ES-I3 (cell line): ENCODE data around the gene HSPB3.

Experiments
- H3K36me3 ChIP-seq: 2 replicates; pipeline ENCODE4 v1.6.1; 2013; ENCODE audit warnings: mild to moderate bottlenecking, low read length, control low read depth, moderate library complexity; ENCODE audit not compliant: insufficient read depth
- H3K4me1 ChIP-seq: 2 replicates; pipeline ENCODE4 v1.6.1; 2013; ENCODE audit warnings: mild to moderate bottlenecking, control low read depth, low read length; ENCODE audit not compliant: insufficient read depth
- H3K9ac ChIP-seq: 2 replicates; pipeline ENCODE4 v1.6.1; 2013; ENCODE audit warnings: low read depth, mild to moderate bottlenecking, low read length, moderate library complexity
- H3K9me3 ChIP-seq: 2 replicates; pipeline ENCODE4 v1.6.1; 2013; ENCODE audit warnings: mild to moderate bottlenecking, low read length, moderate library complexity; ENCODE audit not compliant: control insufficient read depth, insufficient read depth

The HSPB3 gene

GRCh38 chr5:54443270-54443669 is 12.2 kb upstream of the HSPB3 start:
- no peaks in the 10 kb centered on the region for H3K4me1 ChIP-seq
- H3K9ac ChIP-seq: no peak overlapping the region
- H3K36me3 ChIP-seq: no peaks in the 10 kb centered on the region
- H3K9me3 ChIP-seq: 0 out of 2 replicates have a peak, but pooled peaks cover 3% of the 10 kb centered on the region

DNA sequence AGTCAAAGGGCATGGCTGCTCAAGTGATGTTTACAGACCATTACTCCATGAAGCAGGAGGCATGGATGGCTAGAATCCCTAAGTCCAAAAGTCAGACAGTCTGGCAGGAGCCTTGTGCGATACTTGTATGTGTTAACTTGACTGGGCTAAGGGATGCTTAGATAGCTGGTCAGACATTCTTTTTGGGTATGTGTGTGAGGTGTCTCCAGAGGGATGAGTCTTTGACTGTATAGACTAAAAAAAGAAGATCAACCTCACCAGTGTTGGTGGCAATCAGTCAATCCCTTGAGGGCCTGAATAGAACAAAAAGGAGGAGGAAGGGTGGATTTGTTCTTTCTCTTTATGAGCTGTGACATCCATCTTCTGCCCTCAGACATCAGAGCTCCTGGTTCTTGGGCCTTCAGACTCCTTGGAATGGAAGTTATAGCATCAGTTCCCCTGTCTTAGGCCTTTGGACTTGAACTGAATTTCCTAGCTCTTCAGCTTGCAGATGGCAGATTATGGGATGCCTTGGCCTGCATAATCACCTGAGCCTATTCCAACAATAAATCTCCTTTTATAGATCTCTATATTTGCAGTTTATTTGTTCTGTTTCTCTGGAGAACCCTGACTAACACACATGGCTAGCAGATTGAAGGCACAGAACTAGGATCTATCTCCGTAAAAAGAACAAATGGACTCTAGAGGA is 9.7 kb upstream of the HSPB3 start:
- 0 out of 2 replicates have a peak, but pooled peaks cover 3% of the 10 kb centered on the region for H3K9me3 ChIP-seq
- H3K9ac ChIP-seq: no peak overlapping the region
- no peaks in the 10 kb centered on the region for H3K4me1 ChIP-seq
- H3K36me3 ChIP-seq: no peaks in the 10 kb centered on the region

DNA sequence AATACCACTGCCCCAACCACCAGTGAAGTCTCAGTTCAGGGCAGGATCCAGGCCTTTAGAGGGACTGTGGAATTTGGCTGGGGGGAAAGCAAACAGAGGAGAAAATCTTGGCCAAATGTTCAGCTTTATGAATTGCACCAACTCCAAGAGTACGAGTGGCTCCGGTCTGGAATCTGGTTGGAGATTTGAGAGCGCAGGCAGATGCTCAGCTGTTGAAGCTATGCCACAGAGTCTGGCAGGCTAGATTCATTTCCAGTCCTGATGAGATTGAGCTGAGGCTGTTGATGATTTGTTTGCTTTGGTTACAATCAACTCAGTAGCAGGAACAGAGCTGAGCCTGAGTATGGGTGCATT is 9.1 kb upstream of the HSPB3 start:
- H3K4me1 ChIP-seq: no peaks in the 10 kb centered on the region
- 0 out of 2 replicates have a peak, but pooled peaks cover 3% of the 10 kb centered on the region for H3K9me3 ChIP-seq
- H3K9ac ChIP-seq: no peak overlapping the region
- no peaks in the 10 kb centered on the region for H3K36me3 ChIP-seq

- Histone ChIP-seq H3K4me1 (no peaks in the 10 kb centered on the region), H3K9ac (no peak overlapping the region), H3K36me3 (no peaks in the 10 kb centered on the region), H3K9me3 (0 out of 2 replicates have a peak, but pooled peaks cover 3% of the 10 kb centered on the region)
Observed at GRCh38 chr5:54449923-54450322, 5.6 kb upstream of the HSPB3 start.

GRCh38 chr5:54450542-54450941 is 5.0 kb upstream of the HSPB3 start:
- H3K9ac ChIP-seq: no peak overlapping the region
- H3K9me3 ChIP-seq: no peaks in the 10 kb centered on the region
- no peaks in the 10 kb centered on the region for H3K4me1 ChIP-seq
- no peaks in the 10 kb centered on the region for H3K36me3 ChIP-seq

GRCh38 chr5:54453046-54453445 is 2.5 kb upstream of the HSPB3 start:
- Histone ChIP-seq H3K9me3 (no peaks in the 10 kb centered on the region), H3K36me3 (no peaks in the 10 kb centered on the region), H3K9ac (no peak overlapping the region), H3K4me1 (0 out of 2 replicates have a peak, but pooled peaks cover 10% of the 10 kb centered on the region)

- Histone ChIP-seq H3K36me3 (no peaks in the 10 kb centered on the region), H3K4me1 (0 out of 2 replicates have a peak, but pooled peaks cover 10% of the 10 kb centered on the region), H3K9ac (no peak overlapping the region), H3K9me3 (no peaks in the 10 kb centered on the region)
Observed at GRCh38 chr5:54454602-54455001, 897 bp upstream of the HSPB3 start.

GRCh38 chr5:54457094-54457862 is 1.8 kb downstream of the HSPB3 start:
- Histone ChIP-seq H3K36me3 (no peaks in the 10 kb centered on the region), H3K4me1 (0 out of 2 replicates have a peak, but pooled peaks cover 10% of the 10 kb centered on the region), H3K9me3 (0 out of 2 replicates have a peak, but pooled peaks cover 2% of the 10 kb centered on the region), H3K9ac (no peak overlapping the region)

- Histone ChIP-seq H3K9ac (no peak overlapping the region), H3K36me3 (no peaks in the 10 kb centered on the region), H3K4me1 (0 out of 2 replicates have a peak, but pooled peaks cover 10% of the 10 kb centered on the region), H3K9me3 (0 out of 2 replicates have a peak, but pooled peaks cover 4% of the 10 kb centered on the region)
Observed at GRCh38 chr5:54458221-54458620, 2.7 kb downstream of the HSPB3 start.

GRCh38 chr5:54460181-54460919 is 4.9 kb downstream of the HSPB3 start:
- Histone ChIP-seq H3K36me3 (no peaks in the 10 kb centered on the region), H3K9ac (no peak overlapping the region), H3K4me1 (0 out of 2 replicates have a peak, but pooled peaks cover 10% of the 10 kb centered on the region), H3K9me3 (0 out of 2 replicates have a peak, but pooled peaks cover 4% of the 10 kb centered on the region)

- Histone ChIP-seq H3K36me3 (no peaks in the 10 kb centered on the region), H3K4me1 (0 out of 2 replicates have a peak, but pooled peaks cover 5% of the 10 kb centered on the region), H3K9me3 (0 out of 2 replicates have a peak, but pooled peaks cover 4% of the 10 kb centered on the region), H3K9ac (no peak overlapping the region)
Observed at GRCh38 chr5:54462281-54462680, 6.8 kb downstream of the HSPB3 start.

DNA sequence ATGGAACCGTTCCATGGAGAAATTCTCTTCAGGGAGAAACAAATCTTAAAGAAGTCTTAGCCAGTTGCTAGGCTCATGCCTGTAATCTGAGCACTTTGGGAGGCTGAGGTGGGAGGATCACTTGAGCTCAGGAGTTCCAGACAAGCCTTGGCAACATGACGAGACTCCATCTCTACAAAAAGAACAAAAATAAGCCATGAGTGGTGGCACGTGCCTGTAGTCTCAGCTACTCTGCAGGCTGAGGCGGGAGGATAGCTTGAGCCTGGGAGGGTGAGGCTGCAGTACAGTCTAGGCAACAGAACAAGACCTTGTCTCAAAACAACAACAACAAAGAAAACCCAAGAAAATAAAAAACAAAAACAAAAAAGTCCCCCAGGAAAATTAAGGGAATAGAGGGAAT is 8.2 kb downstream of the HSPB3 start:
- Histone ChIP-seq H3K4me1 (no peaks in the 10 kb centered on the region), H3K36me3 (no peaks in the 10 kb centered on the region), H3K9ac (no peak overlapping the region), H3K9me3 (0 out of 2 replicates have a peak, but pooled peaks cover 4% of the 10 kb centered on the region)

DNA sequence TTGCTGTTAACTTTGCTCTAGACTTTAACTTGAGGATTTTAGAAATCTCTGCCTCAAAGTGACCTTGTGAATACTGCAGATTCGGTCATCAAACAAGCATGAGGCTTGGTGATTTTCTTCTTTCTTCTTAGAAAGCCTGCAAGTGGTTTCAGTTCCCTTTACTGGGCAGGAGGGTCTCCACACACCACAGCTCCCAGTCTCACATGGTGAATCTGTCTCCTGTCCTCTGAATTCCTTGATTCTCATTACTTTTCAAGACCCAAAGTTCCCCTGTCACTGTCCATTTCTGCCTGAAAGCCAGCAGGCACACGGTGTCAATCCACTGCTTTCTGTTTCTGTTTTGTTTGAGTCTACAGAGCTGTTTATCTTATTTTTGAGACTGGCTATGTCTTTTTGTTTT is 14.1 kb downstream of the HSPB3 start:
- peaks cover 3% of the 10 kb centered on the region; the same call in 1 of the 2 replicates for H3K4me1 ChIP-seq
- H3K9me3 ChIP-seq: no peaks in the 10 kb centered on the region
- H3K36me3 ChIP-seq: no peaks in the 10 kb centered on the region
- no peak overlapping the region for H3K9ac ChIP-seq

GRCh38 chr5:54470128-54470527 is 14.6 kb downstream of the HSPB3 start:
- Histone ChIP-seq H3K9ac (no peak overlapping the region), H3K4me1 (peaks cover 3% of the 10 kb centered on the region; the same call in 1 of the 2 replicates), H3K9me3 (no peaks in the 10 kb centered on the region), H3K36me3 (no peaks in the 10 kb centered on the region)
